Liver (tissue), 9 donors: ENCODE measurements around the gene DIO2. TPM values are rescaled to one million over a fixed set of nuclear protein-coding genes. Genes with fewer than 3 reads are reported as not detected.

Experiments used
- DNase-seq: peaks from one replicate; pipeline ENCODE4 v3.0.0-alpha.2; 2017; ENCODE audit warnings: low spot score
- H3K27ac ChIP-seq, 2 donors: one replicate each; pipeline ENCODE4 v1.7.0; 2013; ENCODE audit warnings: inconsistent platforms in 2 of 2, low read length in 2 of 2, control low read depth in 1 of 2, low read depth in 1 of 2, mild to moderate bottlenecking in 1 of 2
- H3K27me3 ChIP-seq, 4 donors: one replicate each; pipeline versions ENCODE4 v1.6.1 to v1.7.0; 2013; ENCODE audit warnings: low read length in 3 of 4, inconsistent platforms in 1 of 4, mild to moderate bottlenecking in 1 of 4, moderate library complexity in 1 of 4; ENCODE audit not compliant: control insufficient read depth in 4 of 4, insufficient read depth in 4 of 4
- H3K36me3 ChIP-seq, 4 donors: one replicate each; pipeline versions ENCODE4 v1.6.1 to v1.7.0; 2013; ENCODE audit warnings: low read length in 3 of 4, mild to moderate bottlenecking in 3 of 4, low read depth in 1 of 4, moderate library complexity in 1 of 4; ENCODE audit not compliant: control insufficient read depth in 4 of 4, insufficient read depth in 3 of 4
- H3K4me1 ChIP-seq, 4 donors: one replicate each; pipeline versions ENCODE4 v1.6.1 to v1.7.0; 2013; ENCODE audit warnings: low read length in 3 of 4, mild to moderate bottlenecking in 3 of 4, moderate library complexity in 1 of 4; ENCODE audit not compliant: control insufficient read depth in 4 of 4, insufficient read depth in 4 of 4
- H3K4me3 ChIP-seq, 3 donors: one replicate each; pipeline versions ENCODE4 v1.6.1 to v1.7.0; 2013; ENCODE audit warnings: low read length in 3 of 3, control low read depth in 1 of 3, low read depth in 1 of 3, mild to moderate bottlenecking in 1 of 3
- H3K9ac ChIP-seq, 2 donors: one replicate each; pipeline ENCODE4 v1.7.0; 2013; ENCODE audit warnings: low read length in 2 of 2, mild to moderate bottlenecking in 2 of 2, moderate library complexity in 2 of 2, control low read depth in 1 of 2, low read depth in 1 of 2
- H3K9me3 ChIP-seq, 4 donors: one replicate each; pipeline versions ENCODE4 v1.6.1 to v1.7.0; 2013; ENCODE audit warnings: low read length in 3 of 4; ENCODE audit not compliant: control insufficient read depth in 4 of 4
- CTCF ChIP-seq: fragments of 150-350 bp; IDR thresholded peaks from 2 replicates; pipeline ENCODE4 v1.5.1; 2017; ENCODE audit warnings: improper control_type of control experiment, low read depth, low read length; ENCODE audit not compliant: missing input control
- EGR1 ChIP-seq, 2 donors: IDR thresholded peaks; 2 replicates each; pipeline ENCODE4 v1.6.1; 2016 to 2018; ENCODE audit warnings: antibody characterized with exemption in 2 of 2, low read depth in 2 of 2
- FOXA1 ChIP-seq: IDR thresholded peaks from 2 replicates; pipeline ENCODE4 v1.6.1; 2016; ENCODE audit warnings: antibody characterized with exemption
- FOXA2 ChIP-seq: IDR thresholded peaks from 2 replicates; pipeline ENCODE4 v1.6.1; 2016; ENCODE audit warnings: antibody characterized with exemption
- GABPA ChIP-seq, 2 donors: IDR thresholded peaks in 1 of 2; conservative IDR thresholded peaks in 1 of 2; 2 replicates each; pipeline ENCODE4 v1.6.1; 2016; ENCODE audit warnings: antibody characterized with exemption in 2 of 2, mild to moderate bottlenecking in 1 of 2, moderate library complexity in 1 of 2
- HNF4A ChIP-seq, 2 donors: conservative IDR thresholded peaks; 2 replicates each; pipeline ENCODE4 v1.6.1; 2016; ENCODE audit warnings: antibody characterized with exemption in 2 of 2, mild to moderate bottlenecking in 2 of 2
- HNF4G ChIP-seq: IDR thresholded peaks from 2 replicates; pipeline ENCODE4 v1.6.1; 2016; ENCODE audit warnings: antibody characterized with exemption
- JUND ChIP-seq, 2 donors: IDR thresholded peaks; 2 replicates each; pipeline ENCODE4 v1.6.1; 2016; ENCODE audit warnings: antibody characterized with exemption in 2 of 2
- MAX ChIP-seq: IDR thresholded peaks from 2 replicates; pipeline ENCODE4 v1.6.1; 2016; ENCODE audit warnings: antibody characterized with exemption
- NR2F2 ChIP-seq: IDR thresholded peaks from 2 replicates; pipeline ENCODE4 v1.6.1; 2016; ENCODE audit warnings: antibody characterized with exemption
- RAD21 ChIP-seq, 2 donors: IDR thresholded peaks; 2 replicates each; pipeline ENCODE4 v1.6.1; 2016; ENCODE audit warnings: antibody characterized with exemption in 2 of 2, mild to moderate bottlenecking in 2 of 2
- RXRA ChIP-seq, 2 donors: IDR thresholded peaks; 2 replicates each; pipeline ENCODE4 v1.6.1; 2017 to 2018; ENCODE audit warnings: antibody characterized with exemption in 2 of 2, mild to moderate bottlenecking in 1 of 2
- SP1 ChIP-seq: IDR thresholded peaks from 2 replicates; pipeline ENCODE4 v1.6.1; 2018; ENCODE audit warnings: antibody characterized with exemption, mild to moderate bottlenecking
- TAF1 ChIP-seq: conservative IDR thresholded peaks from 2 replicates; pipeline ENCODE4 v1.6.1; 2016; ENCODE audit warnings: antibody characterized with exemption, mild to moderate bottlenecking
- YY1 ChIP-seq: IDR thresholded peaks from 2 replicates; pipeline ENCODE4 v1.6.1; 2016; ENCODE audit warnings: antibody characterized with exemption, mild to moderate bottlenecking
- WGBS: extraction: QIAGEN DNeasy Blood & Tissue Kit; methylation state at CpG from one replicate; pipeline ENCODE4 v1.1.7; 2013; 5-methylcytosine and 5-hydroxymethylcytosine counted together
- polyA plus RNA-seq, 2 donors: library from polyadenylated mRNA; stranded (reverse) in 1 of 2; unstranded in 1 of 2; fragments of 200-250 nt in 1 of 2; fragments of >200 nt in 1 of 2; fragmentation: Nextera tagmentation in 1 of 2; extraction: Ambion mirVana in 1 of 2; gene quantifications; one replicate each; pipeline versions ENCODE4 v1.2.1 to v1.2.3, GENCODE V29; 2013 to 2015
- total RNA-seq, 2 donors: library from RNA; depleted of rRNA; stranded (reverse); fragments of >200 nt; gene quantifications; one replicate each; pipeline ENCODE4 v1.2.3, GENCODE V29; 2014
- TF ChIP-seq, protein P1 (sequence below): IDR thresholded peaks from 2 replicates; pipeline ENCODE4 v1.6.1; 2016; ENCODE audit warnings: antibody characterized with exemption
- TF ChIP-seq, protein P2 (sequence below): IDR thresholded peaks from 2 replicates; pipeline ENCODE4 v1.6.1; 2016; ENCODE audit warnings: antibody characterized with exemption, mild to moderate bottlenecking
- TF ChIP-seq, protein P3 (sequence below): IDR thresholded peaks from 2 replicates; pipeline ENCODE4 v1.6.1; 2016; ENCODE audit warnings: antibody characterized with exemption
- donor health status: healthy.
- donor health status: healthy.
- donor health status: healthy.
- donor health status: healthy.
- donor health status: healthy.

Gene DIO2
- total and polyA plus RNA-seq, 4 donors = under 0.01 to 0.23 (median 0.02) TPM; not detected in 1

DNA sequence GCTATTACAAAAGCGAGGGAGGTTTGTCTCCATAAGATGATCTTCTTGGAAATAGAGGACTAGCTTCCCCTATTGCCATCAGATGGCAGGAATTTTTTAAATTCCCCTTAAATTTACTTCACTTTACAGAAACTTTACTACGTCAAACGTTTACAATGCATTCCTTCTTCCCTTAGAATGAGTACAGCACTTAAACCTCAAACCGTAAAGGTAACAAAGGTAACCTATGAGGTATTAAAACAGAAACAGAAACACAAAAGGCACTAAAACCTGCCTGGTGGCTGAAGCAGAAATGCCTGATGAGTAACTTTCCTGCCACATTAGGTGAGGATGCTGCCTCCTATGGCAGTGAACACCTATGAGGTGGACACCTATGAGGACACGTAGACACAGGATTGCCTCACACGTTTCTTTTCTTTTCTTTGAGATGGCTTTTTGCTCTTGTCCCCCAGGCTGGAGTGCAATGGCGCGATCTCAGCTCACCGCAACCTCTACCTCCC is 25.0 kb downstream of the DIO2 start:
- Histone ChIP-seq H3K9me3 (no peaks in the 10 kb centered on the region), H3K9ac (no peak overlapping the region), H3K4me1 (no peaks in the 10 kb centered on the region), H3K27ac (no peak overlapping the region), H3K27me3 (no peaks in the 10 kb centered on the region), H3K4me3 (no peak overlapping the region), H3K36me3 (no peaks in the 10 kb centered on the region)
- DNase-seq = no peak
- TF ChIP-seq TAF1 (no peak), YY1 (no peak), JUND (IDR thresholded peaks at IDR 0.05) (no peak), FOXA2 (no peak), EGR1 (IDR thresholded peaks at IDR 0.05; ENCODE audit: low read depth in 2 of 2) (no peak), HNF4G (no peak), RXRA (IDR thresholded peaks at IDR 0.05) (no peak), SP1 (no peak), CTCF (no peak), GABPA (IDR thresholded peaks at IDR 0.05 in 1 of 2, conservative IDR thresholded peaks at IDR 0.05 in 1 of 2) (no peak), RAD21 (IDR thresholded peaks at IDR 0.05) (no peak), MAX (no peak), NR2F2 (no peak), FOXA1 (no peak), HNF4A (conservative IDR thresholded peaks at IDR 0.05) (no peak)
- TF ChIP-seq, protein P1, sequence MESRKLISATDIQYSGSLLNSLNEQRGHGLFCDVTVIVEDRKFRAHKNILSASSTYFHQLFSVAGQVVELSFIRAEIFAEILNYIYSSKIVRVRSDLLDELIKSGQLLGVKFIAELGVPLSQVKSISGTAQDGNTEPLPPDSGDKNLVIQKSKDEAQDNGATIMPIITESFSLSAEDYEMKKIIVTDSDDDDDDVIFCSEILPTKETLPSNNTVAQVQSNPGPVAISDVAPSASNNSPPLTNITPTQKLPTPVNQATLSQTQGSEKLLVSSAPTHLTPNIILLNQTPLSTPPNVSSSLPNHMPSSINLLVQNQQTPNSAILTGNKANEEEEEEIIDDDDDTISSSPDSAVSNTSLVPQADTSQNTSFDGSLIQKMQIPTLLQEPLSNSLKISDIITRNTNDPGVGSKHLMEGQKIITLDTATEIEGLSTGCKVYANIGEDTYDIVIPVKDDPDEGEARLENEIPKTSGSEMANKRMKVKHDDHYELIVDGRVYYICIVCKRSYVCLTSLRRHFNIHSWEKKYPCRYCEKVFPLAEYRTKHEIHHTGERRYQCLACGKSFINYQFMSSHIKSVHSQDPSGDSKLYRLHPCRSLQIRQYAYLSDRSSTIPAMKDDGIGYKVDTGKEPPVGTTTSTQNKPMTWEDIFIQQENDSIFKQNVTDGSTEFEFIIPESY = no peak
- TF ChIP-seq, protein P2, sequence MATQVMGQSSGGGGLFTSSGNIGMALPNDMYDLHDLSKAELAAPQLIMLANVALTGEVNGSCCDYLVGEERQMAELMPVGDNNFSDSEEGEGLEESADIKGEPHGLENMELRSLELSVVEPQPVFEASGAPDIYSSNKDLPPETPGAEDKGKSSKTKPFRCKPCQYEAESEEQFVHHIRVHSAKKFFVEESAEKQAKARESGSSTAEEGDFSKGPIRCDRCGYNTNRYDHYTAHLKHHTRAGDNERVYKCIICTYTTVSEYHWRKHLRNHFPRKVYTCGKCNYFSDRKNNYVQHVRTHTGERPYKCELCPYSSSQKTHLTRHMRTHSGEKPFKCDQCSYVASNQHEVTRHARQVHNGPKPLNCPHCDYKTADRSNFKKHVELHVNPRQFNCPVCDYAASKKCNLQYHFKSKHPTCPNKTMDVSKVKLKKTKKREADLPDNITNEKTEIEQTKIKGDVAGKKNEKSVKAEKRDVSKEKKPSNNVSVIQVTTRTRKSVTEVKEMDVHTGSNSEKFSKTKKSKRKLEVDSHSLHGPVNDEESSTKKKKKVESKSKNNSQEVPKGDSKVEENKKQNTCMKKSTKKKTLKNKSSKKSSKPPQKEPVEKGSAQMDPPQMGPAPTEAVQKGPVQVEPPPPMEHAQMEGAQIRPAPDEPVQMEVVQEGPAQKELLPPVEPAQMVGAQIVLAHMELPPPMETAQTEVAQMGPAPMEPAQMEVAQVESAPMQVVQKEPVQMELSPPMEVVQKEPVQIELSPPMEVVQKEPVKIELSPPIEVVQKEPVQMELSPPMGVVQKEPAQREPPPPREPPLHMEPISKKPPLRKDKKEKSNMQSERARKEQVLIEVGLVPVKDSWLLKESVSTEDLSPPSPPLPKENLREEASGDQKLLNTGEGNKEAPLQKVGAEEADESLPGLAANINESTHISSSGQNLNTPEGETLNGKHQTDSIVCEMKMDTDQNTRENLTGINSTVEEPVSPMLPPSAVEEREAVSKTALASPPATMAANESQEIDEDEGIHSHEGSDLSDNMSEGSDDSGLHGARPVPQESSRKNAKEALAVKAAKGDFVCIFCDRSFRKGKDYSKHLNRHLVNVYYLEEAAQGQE = no peak
- TF ChIP-seq, protein P3, sequence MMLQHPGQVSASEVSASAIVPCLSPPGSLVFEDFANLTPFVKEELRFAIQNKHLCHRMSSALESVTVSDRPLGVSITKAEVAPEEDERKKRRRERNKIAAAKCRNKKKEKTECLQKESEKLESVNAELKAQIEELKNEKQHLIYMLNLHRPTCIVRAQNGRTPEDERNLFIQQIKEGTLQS = no peak
- WGBS = 81% methylated on average over 9 of the region's 9 CpGs
